GM21529 (cell line): ENCODE measurements around the gene PRDX5.
"Not testable (repeated sequence)": the region's sequence is repeated elsewhere in the genome, so short reads cannot be mapped to it uniquely, and the experiment has no call there.

Experiments used
- ATAC-seq: cut with Tn5 transposase; IDR thresholded peaks from one replicate; pipeline ENCODE4 v1.9.1; 2021; ENCODE audit not compliant: unreplicated experiment

Gene PRDX5

DNA sequence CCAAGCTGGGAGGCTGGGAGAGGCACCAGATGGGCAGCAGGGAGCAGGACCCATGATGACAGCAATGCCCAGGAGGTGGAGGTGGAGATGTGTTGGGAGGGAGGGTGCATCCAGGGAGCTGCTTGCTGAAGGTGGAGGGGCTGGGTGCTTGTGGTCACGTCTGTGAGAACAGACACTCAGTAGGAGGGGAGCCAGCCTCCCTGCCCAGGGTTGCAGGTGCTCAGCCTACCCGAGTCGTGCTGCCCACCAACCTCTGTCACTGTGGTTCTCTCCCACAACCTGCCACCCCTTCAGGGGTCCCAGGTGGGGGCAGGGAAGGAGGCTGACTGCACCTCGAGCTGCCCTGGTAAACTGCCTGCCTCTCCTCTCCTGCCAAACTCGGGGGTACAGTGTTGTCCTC, 5.5 kb downstream of the PRDX5 start:
- ATAC-seq, result no peak

DNA sequence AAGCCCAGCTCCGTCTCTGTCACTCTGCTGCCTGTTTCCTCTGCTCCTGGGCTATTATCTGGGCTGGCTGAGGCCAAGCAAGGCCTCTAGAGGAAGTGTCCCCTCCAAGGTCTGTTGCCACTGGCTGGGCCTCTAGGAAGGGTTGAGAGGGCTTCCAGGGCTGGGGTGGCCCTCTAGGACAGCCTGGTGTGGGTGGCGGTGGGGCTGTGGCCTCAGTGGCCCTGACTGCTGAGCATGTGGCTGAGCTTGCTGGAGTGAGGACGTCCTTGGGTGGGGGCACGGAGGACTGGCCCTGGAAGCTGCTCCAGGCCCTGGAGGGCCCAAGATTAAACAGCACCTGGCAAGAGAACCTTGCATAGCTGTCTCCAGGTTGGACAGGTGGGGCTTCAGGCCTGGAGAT, 6.1 kb downstream of the PRDX5 start:
- not testable (repeated sequence) for ATAC-seq

DNA sequence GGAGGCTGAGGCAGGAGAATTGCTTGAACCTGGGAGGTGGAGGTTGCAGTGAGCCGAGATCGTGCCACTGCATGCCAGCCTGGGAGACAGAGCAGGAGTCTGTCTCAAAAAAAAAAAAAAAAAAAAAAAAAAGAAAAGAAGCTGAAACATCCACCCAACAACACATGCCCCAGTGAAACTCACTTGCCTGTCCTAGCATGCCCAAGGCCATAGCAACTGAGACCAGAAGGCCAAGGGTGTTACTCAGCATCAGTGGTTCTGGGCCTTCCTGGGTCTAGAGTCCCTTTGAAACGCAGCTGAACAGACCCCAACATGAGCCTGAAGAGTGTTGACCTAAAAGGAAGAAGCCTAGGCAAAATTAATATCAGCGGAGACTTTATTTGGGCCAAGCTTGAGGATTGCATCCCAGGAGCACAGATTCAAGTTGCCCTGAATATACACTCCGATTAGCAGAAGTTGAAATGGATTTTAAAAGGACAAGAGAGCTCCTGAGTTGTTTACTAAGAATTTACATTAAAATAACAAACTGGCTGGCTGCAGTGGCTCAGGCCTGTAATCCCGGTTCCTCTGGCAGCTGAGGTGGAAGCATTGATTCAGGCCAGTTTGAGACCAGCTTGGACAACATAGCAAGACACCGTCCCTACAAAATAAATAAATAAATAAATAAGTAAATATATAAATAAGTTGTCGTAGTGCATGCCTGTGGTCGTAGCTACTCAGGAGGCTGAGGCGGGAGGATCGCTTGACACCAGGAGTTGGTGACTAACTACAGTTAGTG, 7.0 kb downstream of the PRDX5 start:
- no peak for ATAC-seq

DNA sequence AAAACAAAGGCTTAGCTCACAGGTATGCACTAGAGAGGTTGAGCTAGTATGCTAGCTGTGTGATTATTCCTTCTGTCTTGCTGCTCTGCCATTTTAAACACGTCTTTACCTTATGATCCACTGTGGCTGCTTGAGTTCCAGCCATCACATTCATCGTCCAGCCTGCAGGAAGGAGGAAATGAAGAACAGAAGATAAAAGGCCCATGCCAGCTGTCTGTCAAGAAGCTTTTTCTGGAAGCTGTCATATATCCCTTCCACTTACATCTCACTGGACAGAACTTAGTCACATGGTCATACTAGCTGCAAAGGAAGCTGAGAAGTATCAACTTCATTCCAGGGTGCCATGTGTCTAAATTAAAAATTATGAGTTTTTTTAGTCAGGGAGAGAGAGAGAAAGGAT, 9.5 kb downstream of the PRDX5 start:
- no peak for ATAC-seq

DNA sequence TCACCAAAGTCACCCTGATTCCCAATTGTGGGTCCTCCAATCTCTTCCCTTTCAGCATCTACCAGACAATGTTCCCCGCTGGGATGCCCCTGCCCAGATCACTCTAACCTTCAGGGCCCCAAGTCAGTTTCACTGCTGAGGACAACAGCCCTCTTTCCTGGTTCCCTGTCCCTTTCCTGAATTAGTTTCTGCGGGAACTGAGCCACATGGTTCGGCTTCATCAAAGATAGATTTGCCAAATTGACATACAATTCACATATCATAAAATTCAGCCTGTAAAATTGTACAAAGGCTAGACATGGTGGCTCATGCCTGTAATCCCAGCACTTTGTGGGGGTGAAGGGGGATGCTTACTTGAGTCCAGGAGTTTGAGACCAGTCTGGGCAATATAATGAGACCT, 10.1 kb downstream of the PRDX5 start:
- ATAC-seq, result no peak

DNA sequence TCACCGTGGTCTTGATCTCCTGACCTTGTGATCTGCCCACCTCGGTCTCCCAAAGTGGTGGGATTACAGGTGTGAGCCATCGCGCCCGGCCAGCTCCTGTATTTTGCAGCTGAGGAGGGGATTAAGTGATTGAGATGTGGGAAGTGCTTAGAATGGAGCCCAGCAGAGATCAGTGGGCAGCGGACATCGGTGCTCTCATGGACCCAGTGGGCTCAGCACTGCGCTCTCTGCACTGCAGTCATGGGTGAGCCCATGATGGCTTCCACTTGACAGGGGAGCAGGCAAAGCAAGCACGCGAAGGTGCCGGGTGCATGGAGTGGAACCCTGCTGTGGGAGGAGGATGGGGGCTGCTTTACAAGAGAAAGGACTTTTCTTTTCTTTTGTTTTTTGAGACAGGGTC, 13.0 kb downstream of the PRDX5 start:
- ATAC-seq, result no peak

DNA sequence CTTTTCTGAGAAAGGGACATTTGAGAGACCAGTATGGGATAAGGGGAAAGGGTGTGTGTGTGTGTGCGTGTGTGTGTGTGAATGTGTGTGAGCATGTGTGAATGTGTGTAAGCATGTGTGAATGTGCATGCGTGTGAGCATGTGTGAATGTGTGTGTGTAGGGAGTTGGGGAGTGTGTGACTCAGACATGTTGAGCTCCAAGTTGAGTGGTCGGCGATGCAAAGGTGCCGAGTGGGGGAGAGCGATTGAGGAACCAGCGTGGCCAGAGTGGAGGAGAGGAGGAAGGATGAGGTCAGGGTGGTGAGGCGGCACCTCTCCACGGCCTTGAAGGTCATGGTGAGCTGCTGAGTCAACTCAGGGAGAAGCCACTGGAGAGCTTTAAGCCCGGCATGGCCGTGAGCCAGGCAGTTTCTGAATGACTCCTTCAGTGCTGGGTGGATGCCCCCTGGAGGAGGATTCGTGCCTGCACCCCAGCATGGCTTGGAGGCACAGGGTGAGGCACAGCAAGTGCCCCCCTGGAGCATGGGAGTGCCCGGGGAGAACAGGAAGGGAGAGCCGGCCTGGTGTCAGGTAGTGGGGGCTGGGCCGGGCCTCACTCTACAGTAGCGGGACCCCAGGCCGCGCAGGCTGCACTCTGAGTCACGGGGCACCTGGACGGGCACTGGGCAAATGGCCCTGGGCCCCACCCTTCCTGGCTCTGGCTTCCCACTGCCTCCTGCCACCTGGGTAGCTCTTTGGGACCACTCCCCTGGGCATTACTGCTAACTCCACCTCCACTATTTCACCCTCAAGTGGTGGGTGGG, 13.8 kb downstream of the PRDX5 start:
- peak; percentile 51 for ATAC-seq

DNA sequence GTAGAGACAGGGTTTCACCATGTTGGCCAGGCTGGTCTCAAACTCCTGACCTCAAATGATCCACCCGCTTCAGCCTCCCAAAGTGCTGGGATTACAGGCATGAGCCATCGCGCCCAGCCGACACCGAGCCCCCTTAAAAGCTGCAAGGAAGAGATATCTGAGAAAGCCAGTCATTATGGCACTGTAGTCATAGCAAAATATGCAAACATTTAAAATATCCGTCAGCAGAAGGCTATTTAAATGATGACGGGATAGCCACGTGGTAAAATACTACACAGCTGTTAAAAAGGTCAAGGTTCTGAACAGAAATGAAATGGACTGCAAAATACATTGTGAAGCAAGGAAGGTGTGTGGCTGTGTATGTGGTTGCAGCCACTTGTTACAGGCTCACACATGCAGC, 15.6 kb downstream of the PRDX5 start:
- no peak for ATAC-seq

DNA sequence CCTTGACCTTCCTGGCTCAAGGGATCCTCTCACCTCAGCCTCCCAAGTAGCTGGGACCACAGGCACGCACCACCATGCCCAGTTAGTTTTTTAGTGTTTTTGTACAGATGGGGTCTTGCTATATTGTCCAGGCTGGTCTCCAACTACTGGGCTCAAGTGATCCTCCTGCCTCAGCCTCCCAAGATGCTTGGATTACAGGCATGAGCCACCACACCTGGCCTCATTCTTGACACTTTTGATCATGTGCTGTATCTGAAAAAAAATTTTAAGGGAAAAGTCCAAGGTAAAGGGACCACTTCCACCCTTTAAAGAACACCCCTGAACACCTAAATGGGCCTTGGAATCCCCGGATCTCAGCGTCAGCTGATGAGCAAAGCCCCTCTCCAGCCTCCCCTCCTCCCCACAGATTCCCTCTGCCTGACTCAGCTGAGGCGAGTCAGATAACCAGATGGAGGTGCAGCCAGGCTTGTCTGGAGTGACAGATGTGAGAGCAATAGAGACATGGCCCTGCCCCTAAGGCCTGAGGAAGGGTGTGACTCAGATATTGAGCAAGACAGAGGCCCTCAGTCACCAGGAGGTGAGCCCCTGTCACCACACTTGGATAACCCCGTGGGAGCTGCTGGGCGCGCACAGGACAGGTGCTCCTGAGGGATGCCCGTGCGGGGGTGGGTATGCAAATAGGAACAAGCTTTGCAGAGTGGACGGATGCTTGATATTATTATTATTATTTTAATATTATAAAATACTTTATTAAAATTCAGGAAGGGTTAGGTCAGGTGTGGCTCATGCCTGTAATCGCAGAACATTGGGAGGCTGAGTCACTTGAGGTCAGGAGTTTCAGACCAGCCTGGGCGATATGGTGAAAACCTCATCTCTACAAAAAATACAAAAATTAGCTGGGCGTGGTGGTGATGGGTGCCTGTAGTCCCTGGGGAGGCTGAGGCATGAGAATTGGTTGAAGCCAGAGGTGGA, 17.1 kb downstream of the PRDX5 start:
- peak; percentile 83 for ATAC-seq

DNA sequence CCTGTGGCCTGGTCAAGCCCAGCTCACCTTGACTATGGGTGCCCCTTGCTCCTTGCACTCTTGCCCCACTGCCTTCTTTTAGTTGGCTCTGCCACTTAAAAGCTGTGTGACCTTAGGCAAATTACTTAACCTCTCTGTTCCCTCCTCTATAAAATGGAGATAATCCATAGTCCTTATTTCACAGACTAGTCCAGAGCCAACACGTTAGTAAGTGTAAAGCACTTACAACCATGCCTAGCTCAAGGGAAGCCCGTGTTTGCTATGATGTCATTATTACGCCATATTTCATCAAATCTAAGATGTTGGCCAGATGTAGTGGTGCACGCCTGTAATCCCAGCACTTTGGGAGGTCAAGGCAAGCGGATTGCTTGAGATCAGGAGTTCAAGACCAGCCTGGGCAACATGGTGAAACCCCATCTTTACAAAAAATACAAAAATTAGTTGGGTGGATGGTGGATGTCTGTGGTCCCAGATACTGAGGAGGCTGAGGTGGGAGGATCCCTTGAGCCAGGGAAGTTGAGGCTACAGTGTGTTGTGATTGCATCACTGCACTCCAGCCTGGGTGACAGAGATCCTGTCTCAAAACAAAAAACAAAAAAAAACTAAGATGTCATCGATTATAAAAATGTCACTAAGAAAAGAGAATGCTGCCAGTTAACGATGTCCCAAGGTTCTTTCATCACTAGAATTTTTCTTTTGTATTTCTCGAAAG, 19.8 kb downstream of the PRDX5 start:
- no peak for ATAC-seq

DNA sequence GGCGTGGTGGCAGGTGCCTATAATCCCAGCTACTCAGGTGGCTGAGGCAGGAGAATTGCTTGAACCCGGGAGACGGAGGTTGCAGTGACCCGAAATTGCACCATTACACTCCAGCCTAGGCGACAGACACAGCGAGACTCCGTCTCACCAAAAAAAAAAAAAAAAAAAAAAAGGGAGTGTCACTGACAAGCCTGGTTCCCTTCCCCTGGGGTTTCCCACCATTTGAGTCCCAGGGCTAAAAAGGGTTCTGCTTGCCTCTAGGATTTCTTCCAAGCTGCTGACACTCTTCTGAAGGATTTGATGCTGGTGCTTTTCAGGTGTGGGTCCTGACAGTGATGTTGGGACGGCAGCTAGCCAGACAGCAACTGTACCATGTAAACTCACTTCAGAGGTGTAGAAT, 20.8 kb downstream of the PRDX5 start:
- ATAC-seq, result no peak

DNA sequence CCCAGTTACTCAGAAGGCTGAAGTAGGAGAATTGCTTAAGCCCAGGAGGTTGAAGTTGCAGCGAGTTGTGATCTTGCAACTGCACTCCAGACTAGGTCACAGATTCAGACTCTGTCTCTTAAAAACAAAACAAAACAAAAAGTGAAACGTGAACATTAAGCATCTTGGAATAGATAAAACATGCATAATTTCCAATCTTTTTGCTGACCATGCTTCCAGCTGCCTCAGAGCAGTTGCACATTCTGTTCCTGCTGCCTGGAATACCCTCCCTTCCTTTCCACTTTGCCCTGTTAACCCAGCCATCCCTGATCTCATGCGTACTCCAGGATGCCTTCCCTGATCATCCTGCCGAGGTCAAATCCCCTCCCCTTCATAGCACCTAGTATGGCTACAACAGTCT, 21.4 kb downstream of the PRDX5 start:
- no peak for ATAC-seq

DNA sequence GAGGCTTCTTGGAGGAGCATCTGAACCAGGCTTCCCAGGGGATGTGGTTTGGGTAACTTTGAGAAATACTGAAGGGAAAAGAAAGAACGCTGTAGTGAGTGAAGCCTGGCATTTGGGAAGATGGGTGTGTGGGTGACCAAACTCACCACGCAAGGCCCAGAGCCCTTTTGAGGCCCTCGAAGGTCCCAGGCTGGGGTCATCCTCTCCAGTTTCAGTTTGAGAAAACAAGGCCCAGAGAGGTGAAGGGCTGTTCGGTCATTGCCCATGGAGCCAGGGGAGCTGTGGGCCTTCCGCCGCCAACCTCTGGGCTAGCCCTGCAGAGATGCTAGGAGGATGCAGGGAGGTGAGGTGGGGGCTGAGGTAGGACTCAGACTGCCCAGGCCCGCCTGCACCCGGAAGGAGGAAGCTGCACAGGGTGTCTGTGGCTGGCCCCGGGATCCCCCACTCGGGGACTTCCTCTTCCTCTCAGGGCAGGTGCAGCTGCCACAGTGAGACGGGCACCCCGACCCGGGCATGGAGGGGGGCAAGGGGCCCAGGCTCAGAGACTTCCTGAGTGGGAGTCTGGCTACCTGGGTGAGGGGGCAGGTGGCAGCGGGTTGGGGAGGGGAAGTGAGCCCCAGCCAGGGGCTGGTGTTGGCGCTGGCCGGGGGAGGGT, 22.0 kb downstream of the PRDX5 start, which contains the start of gene CCDC88B:
Gene CCDC88B, plus strand, starts transcription at position 451 of the 655 bp plus-strand sequence. Its CDS starts 63 bp downstream, at position 514.
- ATAC-seq, result peak; percentile 54

DNA sequence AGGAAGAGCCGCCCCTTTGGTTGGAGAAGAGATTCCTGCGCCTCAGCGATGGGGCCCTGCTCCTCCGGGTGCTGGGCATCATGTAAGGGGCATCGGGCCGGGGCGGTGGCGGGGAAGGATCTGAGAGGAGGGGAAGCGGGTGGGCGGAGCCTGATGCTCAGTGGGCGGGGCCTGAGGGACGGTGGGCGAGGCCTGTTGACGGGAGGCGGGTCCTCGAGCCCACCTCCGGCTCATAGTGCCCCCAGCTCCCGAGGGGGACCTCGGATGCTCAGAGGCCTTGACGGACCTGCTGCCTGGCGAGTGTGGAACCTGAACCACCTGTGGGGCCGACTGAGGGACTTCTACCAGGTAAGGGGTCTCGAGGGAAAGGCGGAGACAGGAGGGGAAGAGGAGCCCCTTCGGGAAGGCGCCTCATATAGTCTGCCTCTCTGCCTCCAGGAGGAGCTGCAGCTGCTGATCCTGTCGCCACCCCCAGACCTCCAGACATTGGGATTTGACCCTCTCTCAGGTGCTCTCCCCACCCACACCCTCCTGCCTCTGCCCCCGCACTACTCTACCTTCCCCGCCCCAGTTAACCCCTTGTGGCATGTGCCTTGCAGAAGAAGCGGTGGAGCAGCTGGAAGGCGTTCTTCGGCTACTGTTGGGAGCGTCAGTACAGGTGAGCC, 22.9 kb downstream of the PRDX5 start:
- ATAC-seq, result peak; percentile 46

DNA sequence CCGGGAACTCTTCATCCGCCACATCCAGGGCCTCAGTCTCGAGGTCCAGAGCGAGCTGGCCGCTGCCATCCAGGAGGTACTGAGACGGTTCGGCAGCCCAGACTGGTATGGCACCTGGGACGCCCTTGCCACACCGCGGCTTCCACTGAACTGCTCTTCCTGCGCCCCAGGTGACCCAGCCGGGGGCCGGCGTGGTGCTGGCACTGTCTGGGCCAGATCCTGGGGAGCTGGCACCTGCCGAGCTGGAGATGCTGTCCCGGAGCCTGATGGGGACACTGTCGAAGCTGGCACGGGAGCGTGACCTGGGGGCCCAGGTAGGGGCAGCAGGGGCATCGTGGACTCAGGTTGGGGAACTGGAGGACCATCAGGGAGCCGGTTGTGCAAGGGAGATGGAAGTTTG, 23.5 kb downstream of the PRDX5 start:
- no peak for ATAC-seq

DNA sequence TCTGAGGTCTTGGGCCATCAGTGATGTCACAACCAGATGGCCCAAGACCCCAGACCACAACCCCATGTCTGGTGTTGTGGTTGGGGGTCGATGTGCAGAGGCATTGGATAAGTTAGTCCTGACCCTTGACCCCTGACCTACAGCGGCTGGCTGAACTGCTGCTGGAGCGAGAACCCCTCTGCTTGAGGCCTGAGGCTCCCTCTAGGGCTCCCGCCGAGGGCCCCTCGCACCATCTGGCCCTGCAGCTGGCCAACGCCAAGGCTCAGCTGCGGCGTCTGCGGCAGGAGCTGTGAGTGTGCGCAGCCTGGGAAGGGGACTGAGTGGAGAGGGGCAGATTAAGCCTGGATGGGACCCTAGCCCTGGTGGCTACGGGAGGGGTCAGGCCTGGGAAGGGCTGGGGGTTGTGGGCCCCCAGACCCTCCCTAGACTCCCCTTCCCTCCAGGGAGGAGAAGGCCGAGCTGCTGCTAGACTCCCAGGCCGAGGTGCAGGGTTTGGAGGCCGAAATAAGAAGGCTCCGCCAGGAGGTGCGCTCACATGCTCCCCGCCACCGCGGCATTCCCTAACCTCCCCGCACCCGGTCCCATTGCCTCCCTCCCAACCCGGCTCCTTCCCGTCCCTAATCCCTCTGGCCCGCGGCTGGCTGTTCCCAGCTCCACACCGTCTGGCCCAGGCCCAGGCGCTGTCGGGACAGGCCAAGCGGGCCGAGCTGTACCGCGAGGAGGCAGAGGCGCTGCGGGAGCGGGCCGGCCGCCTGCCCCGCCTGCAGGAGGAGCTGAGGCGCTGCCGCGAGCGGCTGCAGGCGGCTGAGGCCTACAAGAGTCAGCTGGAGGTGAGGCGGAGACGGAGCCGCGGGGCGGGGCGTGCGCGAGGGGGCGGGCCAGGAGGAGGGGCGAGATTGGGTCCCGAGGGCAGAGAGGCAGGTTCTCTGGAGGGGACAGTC, 24.2 kb downstream of the PRDX5 start:
- ATAC-seq, result no peak

DNA sequence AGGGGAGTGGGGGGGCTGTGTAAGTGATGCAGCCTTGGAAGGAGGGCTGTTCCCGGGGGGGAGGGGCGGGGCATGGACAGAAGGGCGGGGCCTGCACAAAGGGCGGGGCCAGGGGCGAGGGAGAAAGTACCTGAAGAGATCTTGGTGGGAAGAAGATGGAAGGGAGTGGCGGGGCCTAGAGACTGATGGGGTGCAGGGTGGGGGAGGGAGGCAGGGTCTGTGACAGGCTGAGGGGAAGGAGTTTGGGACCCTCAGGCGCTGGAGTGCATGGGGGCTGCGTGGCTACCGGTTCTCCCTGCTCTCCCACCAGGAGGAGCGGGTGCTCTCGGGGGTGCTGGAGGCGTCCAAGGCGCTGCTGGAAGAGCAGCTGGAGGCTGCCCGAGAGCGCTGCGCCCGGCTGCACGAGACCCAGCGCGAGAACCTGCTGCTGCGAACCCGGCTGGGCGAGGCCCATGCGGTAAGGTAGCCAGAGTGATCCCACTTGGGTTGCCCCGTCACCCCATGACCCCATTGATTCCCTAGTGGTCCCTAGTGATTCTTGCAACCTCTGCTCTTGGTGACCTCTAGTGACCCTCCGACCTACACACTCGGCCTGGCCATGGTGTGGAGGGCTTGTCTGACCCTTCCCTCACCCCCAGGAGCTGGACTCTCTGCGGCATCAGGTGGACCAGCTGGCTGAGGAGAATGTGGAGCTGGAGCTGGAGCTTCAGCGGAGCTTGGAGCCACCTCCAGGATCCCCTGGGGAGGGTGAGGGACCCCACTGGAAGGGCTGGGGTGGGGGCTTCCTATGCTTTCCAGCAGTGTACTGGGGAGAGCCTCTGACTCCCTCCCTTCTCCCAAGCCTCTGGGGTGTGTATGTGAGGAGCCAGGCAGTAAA, 25.2 kb downstream of the PRDX5 start:
- ATAC-seq, result no peak
